ENCODE data around the gene RAB11FIP3. TPM values are rescaled to one million over a fixed set of nuclear protein-coding genes. Genes with fewer than 3 reads are reported as not detected.

The RAB11FIP3 gene
- total and polyA plus RNA-seq, 8 donors: 22.0 to 67.4 (median 33.2) TPM

- Histone ChIP-seq H3K36me3 (peaks cover 0 to 15% (median 14%) of the 10 kb centered on the region in 3 donors), H3K27ac (no peak overlapping the region), H3K4me3 (no peak overlapping the region), H3K9me3 (no peaks in the 10 kb centered on the region), H3K4me1 (peaks cover 7 to 10% (median 9%) of the 10 kb centered on the region in 3 donors), H3K27me3 (no peaks in the 10 kb centered on the region)
- no peak for FAIRE-seq
- peak in 2 of 6 donors; percentile 9 to 42 for DNase-seq
- intact Hi-C loops (cut with DNase I): no loop called here
- no peak for ATAC-seq
- TF ChIP-seq, protein P1, sequence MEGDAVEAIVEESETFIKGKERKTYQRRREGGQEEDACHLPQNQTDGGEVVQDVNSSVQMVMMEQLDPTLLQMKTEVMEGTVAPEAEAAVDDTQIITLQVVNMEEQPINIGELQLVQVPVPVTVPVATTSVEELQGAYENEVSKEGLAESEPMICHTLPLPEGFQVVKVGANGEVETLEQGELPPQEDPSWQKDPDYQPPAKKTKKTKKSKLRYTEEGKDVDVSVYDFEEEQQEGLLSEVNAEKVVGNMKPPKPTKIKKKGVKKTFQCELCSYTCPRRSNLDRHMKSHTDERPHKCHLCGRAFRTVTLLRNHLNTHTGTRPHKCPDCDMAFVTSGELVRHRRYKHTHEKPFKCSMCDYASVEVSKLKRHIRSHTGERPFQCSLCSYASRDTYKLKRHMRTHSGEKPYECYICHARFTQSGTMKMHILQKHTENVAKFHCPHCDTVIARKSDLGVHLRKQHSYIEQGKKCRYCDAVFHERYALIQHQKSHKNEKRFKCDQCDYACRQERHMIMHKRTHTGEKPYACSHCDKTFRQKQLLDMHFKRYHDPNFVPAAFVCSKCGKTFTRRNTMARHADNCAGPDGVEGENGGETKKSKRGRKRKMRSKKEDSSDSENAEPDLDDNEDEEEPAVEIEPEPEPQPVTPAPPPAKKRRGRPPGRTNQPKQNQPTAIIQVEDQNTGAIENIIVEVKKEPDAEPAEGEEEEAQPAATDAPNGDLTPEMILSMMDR (IDR thresholded peaks at IDR 0.05): no peak
- 94 to 95% methylated on average over 22 of the region's 22 CpGs for WGBS, 2 donors
These were observed 97.8 kb downstream of the RAB11FIP3 start for GRCh38 chr16:523097-523741.

DNA sequence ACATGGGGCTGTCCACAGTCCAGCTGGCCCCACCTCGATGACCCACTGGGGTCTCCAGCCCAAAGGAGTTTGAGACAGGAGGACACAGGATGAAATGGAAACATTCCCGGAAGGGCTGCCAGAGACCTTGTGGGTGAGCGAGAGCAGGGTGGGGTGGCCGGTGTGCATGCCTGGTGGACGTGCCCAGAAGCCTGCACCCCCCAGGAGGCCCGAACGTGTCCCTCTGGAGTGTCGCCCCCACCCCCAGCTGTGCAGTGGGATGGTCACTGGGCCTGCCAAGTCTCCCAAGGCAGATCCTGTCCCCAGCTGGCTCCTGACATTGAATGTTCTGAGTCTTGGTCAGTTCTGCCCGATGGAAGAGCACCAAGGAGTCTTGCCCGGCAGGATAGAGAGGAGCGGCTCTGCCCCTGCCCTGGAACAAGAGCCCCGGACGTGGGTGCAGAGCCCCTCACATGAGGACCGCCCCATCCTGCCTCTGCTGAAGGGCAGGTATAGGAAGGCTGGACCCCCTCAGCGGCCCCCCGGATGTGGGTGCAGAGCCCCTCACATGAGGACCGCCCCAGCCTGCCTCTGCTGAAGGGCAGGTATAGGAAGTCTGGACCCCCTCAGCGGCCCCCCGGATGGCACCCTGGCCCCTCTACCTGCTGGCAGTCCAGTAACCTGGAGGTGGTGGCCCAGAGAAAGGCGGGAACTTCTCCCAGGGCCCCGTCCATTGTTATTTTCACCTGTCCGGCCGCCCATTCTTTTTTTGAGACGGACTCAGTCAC, 99.0 kb downstream of the RAB11FIP3 start:
- TF ChIP-seq, protein P1 (IDR thresholded peaks at IDR 0.05): no peak
- no peak for FAIRE-seq
- no peaks in the 10 kb centered on the region for H3K9me3 ChIP-seq
- no peak overlapping the region for H3K4me3 ChIP-seq
- no peak for ATAC-seq
- intact Hi-C loops (cut with DNase I): no loop called here
- peak in 3 of 6 donors; percentile 21 to 82 (median 53) for DNase-seq
- no peaks in the 10 kb centered on the region for H3K27me3 ChIP-seq
- 71 to 76% methylated on average over 24 of the region's 24 CpGs for WGBS, 2 donors
- peaks cover 0 to 14% (median 10%) of the 10 kb centered on the region in 3 donors for H3K36me3 ChIP-seq
- H3K27ac ChIP-seq: no peak overlapping the region
- H3K4me1 ChIP-seq: peaks cover 12 to 15% (median 13%) of the 10 kb centered on the region in 3 donors

DNA sequence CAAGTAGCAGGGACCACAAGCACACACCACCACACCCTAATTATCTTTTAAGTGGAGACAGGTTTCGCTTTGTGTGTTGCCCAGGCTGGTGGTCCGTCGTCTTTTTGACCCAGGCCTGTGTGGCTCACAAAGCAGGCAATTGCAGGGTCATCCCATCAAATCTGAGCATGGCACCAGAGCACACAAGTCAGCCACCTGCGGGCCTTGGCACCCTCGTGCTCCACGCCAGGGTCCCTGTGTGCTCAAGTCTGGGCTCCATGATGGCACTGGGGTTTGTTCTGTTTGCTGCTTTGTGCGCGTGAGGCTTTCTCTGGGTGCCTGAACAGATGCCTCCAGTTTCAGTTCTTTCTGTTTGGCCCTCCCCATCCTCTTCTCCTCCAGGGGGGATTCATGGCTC, 99.7 kb downstream of the RAB11FIP3 start:
- WGBS, 2 donors: 91 to 96% methylated on average over 8 of the region's 8 CpGs
- intact Hi-C loops (cut with DNase I): no loop called here
- DNase-seq: peak in 3 of 6 donors; percentile 14 to 36 (median 27)

DNA sequence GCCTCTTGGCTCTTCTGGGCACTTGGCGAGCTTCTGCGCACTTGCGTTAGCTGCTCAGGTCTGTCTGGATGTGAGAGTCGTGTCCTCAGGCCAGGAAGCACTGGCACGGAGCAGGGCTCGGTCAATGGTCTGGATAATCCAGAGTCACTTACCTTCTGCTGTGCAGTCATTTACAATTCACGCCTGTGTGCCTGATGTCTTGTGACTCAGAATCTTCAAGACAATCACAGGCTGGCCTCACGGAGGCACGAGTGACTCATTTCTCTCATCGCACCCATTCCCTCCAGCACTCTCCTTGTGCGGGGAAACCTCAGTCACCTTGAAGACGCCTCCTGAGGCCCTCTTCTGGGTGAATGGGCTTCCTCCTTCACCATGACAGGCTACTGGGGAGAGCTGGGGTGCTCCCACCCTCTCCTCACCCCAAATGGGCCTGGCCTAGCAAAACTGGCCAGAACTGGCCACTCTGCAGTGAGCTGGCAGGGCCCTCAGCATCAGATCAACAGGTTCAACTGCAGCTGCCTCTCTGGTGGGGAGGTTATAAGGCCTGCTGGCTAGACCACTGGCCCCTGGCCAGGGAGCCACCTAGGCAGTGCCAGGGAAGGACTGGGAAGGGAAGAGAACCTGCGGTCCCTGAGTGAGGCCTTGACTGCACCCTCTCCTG, 100.2 kb downstream of the RAB11FIP3 start:
- peaks cover 12 to 19% (median 16%) of the 10 kb centered on the region in 3 donors for H3K4me1 ChIP-seq
- intact Hi-C loops (cut with DNase I): no loop called here
- H3K9me3 ChIP-seq: no peaks in the 10 kb centered on the region
- H3K27ac ChIP-seq: peak overlapping the region in 3 of 4 donors; percentile 97 to 98 (median 97)
- H3K27me3 ChIP-seq: no peaks in the 10 kb centered on the region
- 71 to 76% methylated on average over 13 of the region's 13 CpGs for WGBS, 2 donors
- peak in 4 of 6 donors; percentile 41 to 81 (median 66) for DNase-seq
- no peak for ATAC-seq
- TF ChIP-seq, protein P1 (IDR thresholded peaks at IDR 0.05): no peak
- H3K4me3 ChIP-seq: peak overlapping the region in 2 of 4 donors; percentile 78 to 85
- peaks cover 0 to 3% (median under 1%) of the 10 kb centered on the region in 3 donors for H3K36me3 ChIP-seq
- FAIRE-seq: no peak

More for the DNA sequence above, 99.7 kb downstream of the RAB11FIP3 start:
- Histone ChIP-seq H3K9me3 (no peaks in the 10 kb centered on the region), H3K36me3 (peaks cover 0 to 9% (median 3%) of the 10 kb centered on the region in 3 donors), H3K4me1 (peaks cover 12 to 19% (median 16%) of the 10 kb centered on the region in 3 donors), H3K27me3 (no peaks in the 10 kb centered on the region), H3K4me3 (no peak overlapping the region), H3K27ac (no peak overlapping the region)
- ATAC-seq (no peak), FAIRE-seq (no peak)
- TF ChIP-seq, protein P1 (IDR thresholded peaks at IDR 0.05): no peak

Data from pancreas (tissue), 10 donors.